AG04450 (cell line): ENCODE measurements around the gene DYNC1I1. TPM values are rescaled to one million over a fixed set of nuclear protein-coding genes. Genes with fewer than 3 reads are reported as not detected.

Source experiments
- CTCF ChIA-PET: fragments of 300-600, 350-600 bp; formaldehyde crosslinking; extraction: SDS; loops from one replicate; lab custom pipeline; 2022; ENCODE audit warnings: antibody characterized with exemption, inconsistent platforms; lab: Charles Lee
- POLR2A ChIA-PET: fragments of 350-600 bp; formaldehyde crosslinking; extraction: SDS; loops from one replicate; lab custom pipeline; 2021; ENCODE audit warnings: antibody characterized with exemption, inconsistent platforms; lab: Yijun Ruan, JAX
- DNase-seq: peaks from one replicate; pipeline ENCODE4 v3.0.0-alpha.2; 2011; ENCODE audit warnings: low read depth, low spot score
- H3K27ac ChIP-seq: one replicate; pipeline ENCODE4 v1.5.1; 2012; ENCODE audit warnings: low read depth, low read length, control low read depth
- H3K27me3 ChIP-seq: one replicate; pipeline ENCODE4 v1.6.0; 2012; ENCODE audit warnings: low read length; ENCODE audit not compliant: control insufficient read depth, insufficient read depth
- H3K4me3 ChIP-seq: 2 replicates; pipeline ENCODE4 v1.5.1; 2011; ENCODE audit warnings: mild to moderate bottlenecking, low read depth, low read length, control low read depth
- H3K9me3 ChIP-seq: 2 replicates; pipeline ENCODE4 v1.5.1; 2012; ENCODE audit warnings: low read length; ENCODE audit not compliant: control insufficient read depth, insufficient read depth
- CTCF ChIP-seq: IDR thresholded peaks from 2 replicates; pipeline ENCODE4 v1.5.1; 2011; ENCODE audit warnings: low read depth, low read length, control low read depth, inconsistent platforms
- polyA plus RNA-seq: library from polyadenylated mRNA; depleted of rRNA; stranded (reverse); fragments of >200 nt; gene quantifications from 2 replicates; pipeline ENCODE4 v1.2.3, GENCODE V29; 2011

Gene DYNC1I1
- polyA plus RNA-seq, 1 experiment = 0.06 TPM

- POLR2A ChIA-PET = no interaction called here
- H3K27ac ChIP-seq = no peak overlapping the region
These were observed 321.1 kb downstream of the DYNC1I1 start for GRCh38 chr7:96093435-96093834.

DNA sequence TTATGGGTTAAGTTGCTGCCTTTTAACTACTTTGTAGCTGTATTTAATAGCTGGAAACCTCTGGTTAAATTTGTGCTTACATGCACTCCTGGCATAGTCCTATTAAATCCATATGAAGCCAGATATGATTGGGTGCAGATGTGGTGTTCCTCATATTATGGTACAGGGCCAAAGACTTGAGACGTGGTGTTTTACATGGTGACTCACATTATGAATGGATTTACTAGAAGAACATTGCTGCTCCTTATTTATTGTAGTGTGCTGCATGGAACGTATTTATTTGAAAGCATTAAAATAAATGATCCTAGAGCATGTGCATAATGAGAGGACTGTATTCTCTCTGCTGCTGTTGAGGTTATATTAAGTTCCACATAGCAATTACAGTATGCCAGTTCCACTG, 325.5 kb downstream of the DYNC1I1 start:
- POLR2A ChIA-PET = no interaction called here
- H3K27me3 ChIP-seq = no peaks in the 10 kb centered on the region
- TF ChIP-seq CTCF = no peak
- H3K4me3 ChIP-seq = no peak overlapping the region
- H3K9me3 ChIP-seq = no peaks in the 10 kb centered on the region; the same call in 1 of the 2 replicates
- CTCF ChIA-PET = interaction anchor here (0.6 kb wide), 1 partner anchor 553 kb away, joined by 3 read pairs; no protein-coding TSS in a partner anchor
- peak; percentile 27 for DNase-seq
- no peak overlapping the region for H3K27ac ChIP-seq

More at GRCh38 chr7:96093435-96093834, 321.1 kb downstream of the DYNC1I1 start:
- Histone ChIP-seq H3K4me3 (no peak overlapping the region), H3K27me3 (no peaks in the 10 kb centered on the region), H3K9me3 (no peaks in the 10 kb centered on the region)
- CTCF ChIA-PET = no interaction called here
- no peak for TF ChIP-seq CTCF
- DNase-seq = peak; percentile 50

GRCh38 chr7:96100737-96101136, 328.4 kb downstream of the DYNC1I1 start:
- ChIA-PET CTCF (no interaction called here), POLR2A (no interaction called here)
- no peak for DNase-seq

GRCh38 chr7:96102096-96102811, 329.9 kb downstream of the DYNC1I1 start:
- ChIA-PET CTCF (no interaction called here), POLR2A (no interaction called here)
- DNase-seq = no peak

More at GRCh38 chr7:96100737-96101136, 328.4 kb downstream of the DYNC1I1 start:
- Histone ChIP-seq H3K27ac (no peak overlapping the region), H3K27me3 (no peaks in the 10 kb centered on the region), H3K4me3 (no peak overlapping the region), H3K9me3 (no peaks in the 10 kb centered on the region; the same call in 1 of the 2 replicates)
- TF ChIP-seq CTCF = no peak

More at GRCh38 chr7:96102096-96102811, 329.9 kb downstream of the DYNC1I1 start:
- H3K27ac ChIP-seq = no peak overlapping the region
- no peaks in the 10 kb centered on the region; the same call in 1 of the 2 replicates for H3K9me3 ChIP-seq
- H3K27me3 ChIP-seq = no peaks in the 10 kb centered on the region
- no peak overlapping the region for H3K4me3 ChIP-seq
- TF ChIP-seq CTCF = no peak
